ENCODE measurements around the gene HNRNPF.
"Not testable (repeated sequence)": the region's sequence is repeated elsewhere in the genome, so short reads cannot be mapped to it uniquely, and the experiment has no call there.

Gene HNRNPF

DNA sequence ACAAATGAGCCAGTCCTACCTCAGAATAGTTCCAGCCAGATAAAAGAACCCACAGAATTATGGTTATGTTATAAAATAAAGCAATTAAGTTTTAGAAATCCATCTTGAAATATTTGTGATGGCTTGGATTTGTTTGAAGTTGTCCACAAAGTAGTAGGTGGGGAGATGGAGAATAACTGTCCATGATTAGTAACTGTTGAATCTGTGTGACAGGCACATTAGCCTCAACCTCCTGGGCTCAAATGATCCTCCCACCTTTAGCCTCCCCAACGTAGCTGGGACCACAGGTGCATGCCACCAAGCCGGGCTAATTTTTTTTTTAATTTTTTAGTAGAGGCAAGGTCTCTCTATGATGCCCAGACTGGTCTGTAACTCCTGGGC, 10.1 kb downstream of the HNRNPF start:
- FAIRE-seq (no peak), DNase-seq (ENCODE audit: insufficient read length, low spot score) (no peak)
- TF ChIP-seq PAX5 (IDR thresholded peaks at IDR 0.05; ENCODE audit: insufficient read depth, low read length, severe bottlenecking): no peak
- no peak for TF ChIP-seq TAF1 (IDR thresholded peaks at IDR 0.05; ENCODE audit: low read depth, low read length)
- no peak for TF ChIP-seq POLR2A (IDR thresholded peaks at IDR 0.05; ENCODE audit: low read depth, low read length)
- no peak for TF ChIP-seq SPI1 (IDR thresholded peaks at IDR 0.05; ENCODE audit: low read depth, low read length)

DNA sequence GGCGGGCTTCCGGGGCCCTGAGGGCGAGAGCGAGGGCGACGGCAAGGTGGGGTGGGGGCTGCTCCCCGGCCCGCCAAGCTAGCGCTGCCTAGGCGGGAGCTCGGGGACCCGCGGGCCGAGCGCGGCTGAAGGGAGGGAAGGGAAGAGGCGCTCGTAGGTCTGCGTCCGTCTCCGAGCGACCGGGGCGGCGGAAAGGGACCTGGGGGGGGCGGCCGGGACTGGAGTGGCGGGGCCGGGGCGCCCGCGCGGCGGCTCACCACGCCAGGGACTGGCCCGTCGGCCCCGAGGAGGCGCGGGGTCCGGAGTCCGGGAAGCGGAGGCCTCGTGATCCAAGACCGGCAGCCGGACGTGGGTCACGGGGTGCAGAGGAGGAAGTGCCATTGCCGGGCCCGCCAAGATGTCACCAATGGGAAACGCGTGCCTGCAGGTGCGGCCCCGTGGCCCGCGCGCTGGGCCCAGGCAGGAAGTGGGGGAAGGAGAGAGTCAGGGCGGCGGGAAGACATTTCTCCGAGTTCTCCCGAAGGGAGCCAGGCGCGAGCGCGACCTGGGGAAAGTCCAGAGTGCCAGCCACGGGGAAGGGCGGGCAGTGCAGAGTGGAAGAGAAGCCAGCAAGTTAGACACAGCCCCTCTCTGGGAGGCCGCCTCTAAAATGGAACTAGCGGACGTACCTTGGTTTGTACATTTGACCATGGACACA, 11.9 kb downstream of the HNRNPF start:
- DNase-seq (ENCODE audit: insufficient read length, low spot score) (peak; percentile 84), FAIRE-seq (peak; percentile 88)

DNA sequence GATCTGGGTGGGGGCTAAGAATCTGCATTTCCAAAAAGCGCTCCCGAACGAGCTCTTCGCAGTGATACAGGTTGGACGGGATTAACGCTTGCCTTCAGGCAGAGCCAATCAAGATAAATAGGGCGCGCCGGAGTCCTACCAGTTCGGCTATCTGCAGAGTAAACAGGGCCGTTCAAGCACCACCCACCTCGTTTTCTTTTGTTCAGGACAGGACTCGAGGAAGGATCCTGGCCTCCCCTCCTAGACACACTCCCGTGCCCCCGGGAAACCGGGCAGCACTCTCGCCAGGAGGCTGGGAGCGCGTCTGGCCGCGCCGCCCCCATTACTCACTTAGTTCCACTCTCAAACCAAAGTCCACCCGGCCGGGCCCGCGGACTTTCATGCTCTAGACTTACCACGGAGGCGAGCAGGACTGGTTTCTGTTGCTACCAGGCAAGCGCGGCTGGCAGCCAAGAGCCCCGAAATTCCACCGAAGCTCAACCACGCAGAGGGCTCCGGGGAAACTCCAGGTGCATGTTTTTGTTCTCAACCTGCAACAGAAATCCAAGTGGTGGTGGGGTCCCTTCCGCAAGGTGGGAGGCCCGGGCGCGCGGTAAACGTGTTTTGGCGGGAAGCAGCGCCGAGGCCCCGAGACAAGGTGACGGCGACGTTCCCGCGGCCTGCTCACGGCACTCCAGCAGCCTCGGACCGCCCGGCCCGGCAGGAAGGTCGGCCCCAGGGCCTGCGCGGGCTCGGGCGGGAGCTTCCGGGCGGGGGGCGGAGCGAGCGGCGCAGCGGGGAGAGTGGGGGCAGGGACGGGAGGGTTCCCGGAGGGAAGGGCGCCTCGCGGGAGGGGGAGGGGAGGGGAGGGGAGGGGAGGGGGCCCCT, 12.7 kb downstream of the HNRNPF start:
- peak; percentile 52 for FAIRE-seq
- TF ChIP-seq PAX5 (IDR thresholded peaks at IDR 0.05; ENCODE audit: insufficient read depth, low read length, severe bottlenecking): no peak
- TF ChIP-seq SPI1 (IDR thresholded peaks at IDR 0.05; ENCODE audit: low read depth, low read length): no peak
- no peak for TF ChIP-seq POLR2AphosphoS5 (IDR thresholded peaks at IDR 0.05; ENCODE audit: low read depth, low read length)
- no peak; the same call in 1 of the 2 replicates for TF ChIP-seq POU2F2 (IDR thresholded peaks at IDR 0.05; ENCODE audit: low read depth, low read length)
- peak; percentile 86 for DNase-seq (ENCODE audit: insufficient read length, low spot score)

More for the DNA sequence above, 11.9 kb downstream of the HNRNPF start:
- peak; percentile 83 for TF ChIP-seq SPI1 (IDR thresholded peaks at IDR 0.05; ENCODE audit: low read depth, low read length)
- TF ChIP-seq TAF1 (IDR thresholded peaks at IDR 0.05; ENCODE audit: low read depth, low read length): peak; percentile 72
- peak; percentile 94 for TF ChIP-seq POLR2AphosphoS5 (IDR thresholded peaks at IDR 0.05; ENCODE audit: low read depth, low read length)
- TF ChIP-seq POLR2A (IDR thresholded peaks at IDR 0.05; ENCODE audit: low read depth, low read length): peak; percentile 80
- TF ChIP-seq PAX5 (IDR thresholded peaks at IDR 0.05; ENCODE audit: insufficient read depth, low read length, severe bottlenecking): no peak
- TF ChIP-seq POU2F2 (IDR thresholded peaks at IDR 0.05; ENCODE audit: low read depth, low read length): peak; percentile 46; the same call in 1 of the 2 replicates

DNA sequence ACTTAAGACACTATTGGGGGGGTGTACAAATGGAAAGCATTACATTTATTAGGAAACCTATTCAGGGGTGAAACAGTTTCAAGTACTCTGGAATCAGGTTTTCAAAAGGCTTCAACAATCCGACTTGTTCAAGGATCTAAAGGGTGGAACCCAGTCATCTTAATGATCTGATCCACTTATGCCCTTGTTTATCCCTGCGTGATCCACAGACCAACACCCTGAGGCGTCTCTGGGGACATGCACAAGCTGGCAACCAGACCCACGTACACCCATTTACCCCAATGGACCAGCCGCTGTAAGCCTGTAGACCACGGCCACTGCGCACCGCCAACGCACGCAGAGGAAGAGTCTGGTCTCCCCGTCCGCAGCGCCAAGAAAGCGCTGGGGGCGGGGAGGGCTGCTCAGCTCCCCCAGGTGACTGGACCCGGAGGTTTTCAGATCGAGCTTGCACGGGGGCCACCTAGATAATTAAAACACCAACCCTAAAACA, 13.4 kb downstream of the HNRNPF start:
- FAIRE-seq: no peak
- DNase-seq (ENCODE audit: insufficient read length, low spot score): no peak
- TF ChIP-seq PAX5 (IDR thresholded peaks at IDR 0.05; ENCODE audit: insufficient read depth, low read length, severe bottlenecking) (no peak), TAF1 (IDR thresholded peaks at IDR 0.05; ENCODE audit: low read depth, low read length) (no peak), POU2F2 (IDR thresholded peaks at IDR 0.05; ENCODE audit: low read depth, low read length) (no peak), POLR2A (IDR thresholded peaks at IDR 0.05; ENCODE audit: low read depth, low read length) (no peak), SPI1 (IDR thresholded peaks at IDR 0.05; ENCODE audit: low read depth, low read length) (no peak), POLR2AphosphoS5 (IDR thresholded peaks at IDR 0.05; ENCODE audit: low read depth, low read length) (no peak; the same call in 1 of the 2 replicates)

DNA sequence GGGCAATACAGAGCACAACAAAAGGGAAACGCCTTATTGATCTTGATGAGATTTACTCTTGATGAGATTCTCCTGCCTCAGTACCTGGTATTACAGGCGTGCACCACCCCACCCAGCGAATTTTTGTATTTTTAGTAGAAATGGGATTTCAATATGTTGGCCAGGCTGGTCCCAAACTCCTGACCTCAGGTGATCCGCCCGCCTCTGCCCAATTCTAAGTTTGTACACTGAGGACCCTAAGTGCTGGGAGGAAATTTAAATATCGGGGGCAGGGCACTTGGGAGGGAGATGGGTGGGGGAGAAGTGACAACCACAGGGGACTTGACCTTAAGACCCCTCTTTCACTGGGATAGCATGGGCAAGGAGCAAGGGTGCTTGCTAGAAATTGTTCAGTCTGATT, 14.1 kb downstream of the HNRNPF start:
- TF ChIP-seq POLR2A (IDR thresholded peaks at IDR 0.05; ENCODE audit: low read depth, low read length): 0 out of 2 replicates have a peak, but pooled peaks have one; percentile 12
- no peak for TF ChIP-seq POU2F2 (IDR thresholded peaks at IDR 0.05; ENCODE audit: low read depth, low read length)
- DNase-seq (ENCODE audit: insufficient read length, low spot score): no peak
- no peak for FAIRE-seq

DNA sequence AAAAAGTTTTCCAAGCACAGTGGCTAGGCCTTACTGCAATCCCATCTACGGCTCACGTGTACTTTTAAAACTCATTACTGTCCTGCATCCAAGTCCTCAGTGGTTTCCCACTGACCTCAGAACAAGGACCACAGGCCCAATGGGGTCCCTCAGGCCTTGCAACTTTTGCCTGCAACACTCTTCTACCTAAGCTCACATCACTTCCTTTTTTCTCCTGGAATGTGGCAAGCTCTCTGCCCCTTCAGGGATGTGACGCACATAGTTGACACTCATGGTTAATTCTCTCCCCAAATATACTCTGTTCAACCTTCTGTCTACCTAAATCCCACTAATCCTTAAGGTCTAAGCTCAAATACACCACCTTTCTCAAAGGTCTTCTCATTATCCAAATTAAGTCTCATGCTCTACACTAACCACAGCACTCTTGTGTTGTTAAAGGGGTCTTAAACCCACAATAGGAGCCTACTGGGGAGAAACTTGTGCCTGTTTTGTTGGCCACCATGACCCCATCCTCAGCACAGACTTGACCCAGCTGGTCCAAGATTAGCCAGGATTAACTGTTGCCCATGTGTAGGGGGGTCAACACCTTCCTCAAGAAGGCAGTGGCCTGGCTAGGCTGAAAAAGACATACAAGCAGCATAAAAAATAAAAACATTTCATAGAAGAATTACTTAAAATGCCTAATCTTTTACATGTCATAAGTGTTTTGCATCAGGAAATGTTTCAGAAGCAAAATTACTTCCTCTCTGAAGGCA, 15.2 kb downstream of the HNRNPF start:
- FAIRE-seq (no peak), DNase-seq (ENCODE audit: insufficient read length, low spot score) (no peak)
- TF ChIP-seq POLR2A (IDR thresholded peaks at IDR 0.05; ENCODE audit: low read depth, low read length): no peak; the same call in 1 of the 2 replicates
- 0 out of 2 replicates have a peak, but pooled peaks have one; percentile 14 for TF ChIP-seq SPI1 (IDR thresholded peaks at IDR 0.05; ENCODE audit: low read depth, low read length)

DNA sequence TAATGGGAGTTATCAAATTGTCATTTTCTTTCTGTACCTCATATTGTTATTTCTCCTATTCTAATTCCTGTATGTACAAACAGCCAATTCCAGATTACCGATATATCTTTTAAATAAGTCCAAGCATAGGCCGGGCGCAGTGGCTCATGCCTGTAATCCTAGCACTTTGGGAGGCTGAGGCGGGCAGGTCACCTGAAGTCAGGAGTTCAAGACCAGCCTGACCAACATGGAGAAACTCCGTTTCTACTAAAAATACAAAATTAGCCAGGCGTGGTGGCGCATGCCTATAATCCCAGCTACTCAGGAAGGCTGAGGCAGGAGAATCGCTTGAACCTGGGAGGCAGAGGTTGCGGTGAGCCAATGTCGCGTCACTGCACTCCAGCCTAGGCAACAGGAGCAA, 15.8 kb downstream of the HNRNPF start:
- not testable (repeated sequence) for FAIRE-seq; DNase-seq (ENCODE audit: insufficient read length, low spot score)

DNA sequence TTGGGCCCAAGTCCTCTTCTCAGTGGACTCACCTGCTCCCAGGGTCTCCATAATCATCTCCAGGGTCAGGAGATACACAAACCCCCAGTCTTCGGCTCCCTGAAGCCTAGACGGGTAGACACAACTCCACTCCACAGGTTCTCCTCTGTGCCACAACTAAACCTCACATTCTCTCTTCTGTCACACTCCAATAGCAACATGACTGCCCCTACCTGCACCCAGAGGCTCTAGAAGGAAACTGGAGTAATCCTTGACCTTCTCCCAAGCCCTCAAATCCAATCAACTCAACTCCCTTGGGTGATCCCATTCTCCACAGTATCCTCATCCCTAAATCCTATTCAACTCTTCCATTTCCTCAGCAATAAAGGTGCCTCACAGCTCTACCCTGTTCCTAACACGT, 16.2 kb downstream of the HNRNPF start:
- FAIRE-seq: no peak
- no peak for DNase-seq (ENCODE audit: insufficient read length, low spot score)
- TF ChIP-seq POLR2AphosphoS5 (IDR thresholded peaks at IDR 0.05; ENCODE audit: low read depth, low read length) (no peak), PAX5 (IDR thresholded peaks at IDR 0.05; ENCODE audit: insufficient read depth, low read length, severe bottlenecking) (no peak), TAF1 (IDR thresholded peaks at IDR 0.05; ENCODE audit: low read depth, low read length) (no peak), POU2F2 (IDR thresholded peaks at IDR 0.05; ENCODE audit: low read depth, low read length) (no peak), SPI1 (IDR thresholded peaks at IDR 0.05; ENCODE audit: low read depth, low read length) (no peak), POLR2A (IDR thresholded peaks at IDR 0.05; ENCODE audit: low read depth, low read length) (no peak)

DNA sequence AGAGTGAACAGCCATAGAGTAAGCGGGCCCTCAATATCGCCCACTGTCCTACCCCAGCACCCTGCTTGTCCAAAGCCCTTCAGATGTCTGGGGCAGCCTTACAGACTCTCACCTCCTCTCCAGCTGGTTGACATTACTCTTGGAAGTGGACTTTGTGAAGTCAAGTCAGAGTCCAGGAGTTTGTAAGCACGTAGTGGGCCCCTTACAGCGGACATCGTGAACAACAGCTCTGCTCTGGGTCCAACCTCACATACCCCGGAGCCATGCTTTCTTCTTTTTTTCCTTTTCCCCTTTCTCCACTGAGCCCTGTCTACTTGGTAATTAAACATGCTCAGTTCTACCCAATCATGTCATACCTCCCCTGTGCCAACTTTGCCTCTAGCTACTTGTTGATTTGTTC, 17.5 kb downstream of the HNRNPF start:
- TF ChIP-seq SPI1 (IDR thresholded peaks at IDR 0.05; ENCODE audit: low read depth, low read length): no peak
- TF ChIP-seq POLR2A (IDR thresholded peaks at IDR 0.05; ENCODE audit: low read depth, low read length): no peak
- TF ChIP-seq POU2F2 (IDR thresholded peaks at IDR 0.05; ENCODE audit: low read depth, low read length): no peak
- no peak for TF ChIP-seq TAF1 (IDR thresholded peaks at IDR 0.05; ENCODE audit: low read depth, low read length)
- no peak for TF ChIP-seq PAX5 (IDR thresholded peaks at IDR 0.05; ENCODE audit: insufficient read depth, low read length, severe bottlenecking)
- TF ChIP-seq POLR2AphosphoS5 (IDR thresholded peaks at IDR 0.05; ENCODE audit: low read depth, low read length): no peak
- FAIRE-seq (no peak), DNase-seq (ENCODE audit: insufficient read length, low spot score) (no peak)

All from GM12891 (cell line).